ENCODE results near the gene LRRC63. TPM values are rescaled to one million over a fixed set of nuclear protein-coding genes. Genes with fewer than 3 reads are reported as not detected.

The LRRC63 gene
- total RNA-seq, 1 experiment from 2014 or later = not detected

DNA sequence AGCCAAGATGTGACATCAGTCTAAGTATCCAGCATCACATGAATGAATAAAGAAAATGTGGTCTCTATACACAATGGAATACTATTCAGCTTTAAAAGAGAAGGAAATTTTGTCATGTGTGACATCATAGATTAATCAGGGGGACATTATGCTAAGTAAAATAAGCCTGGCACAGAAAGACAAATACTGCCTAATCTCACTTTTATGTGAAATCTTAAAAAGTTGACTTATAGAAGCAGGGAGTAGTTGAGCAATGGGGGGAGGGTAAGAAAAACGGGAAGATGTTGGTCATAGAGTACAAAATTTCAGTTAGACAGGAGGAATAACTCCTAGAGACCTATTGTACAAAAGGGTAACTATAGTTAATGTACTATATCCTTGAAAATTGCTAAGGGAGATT, 19.3 kb upstream of the LRRC63 start:
- no peaks in the 10 kb centered on the region for H3K9me3 ChIP-seq (ENCODE audit: control insufficient read depth in 1 of 2, insufficient read depth in 1 of 2, low read depth in 1 of 2, low read length in 2 of 2)
- H3K4me2 ChIP-seq (ENCODE audit: low read length) = no peak overlapping the region
- no peaks in the 10 kb centered on the region for H3K36me3 ChIP-seq (ENCODE audit: control insufficient read depth in 1 of 2, insufficient read depth in 2 of 2, low read length in 2 of 2)
- H4K20me1 ChIP-seq (ENCODE audit: insufficient read depth) = no peaks in the 10 kb centered on the region
- no peak overlapping the region for H2AFZ ChIP-seq (ENCODE audit: low read depth, low read length, poor library complexity, severe bottlenecking)
- H3K27ac ChIP-seq (ENCODE audit: low read depth, low read length) = no peak overlapping the region
- no peak overlapping the region for H3K4me3 ChIP-seq (replicated peaks in 1 of 2; ENCODE audit: low read depth in 1 of 2, low read length in 2 of 2)
- intact Hi-C loops (cut with micrococcal nuclease) = no loop called here
- 0 out of 2 replicates have a peak, but pooled peaks cover 4% of the 10 kb centered on the region for H3K9me2 ChIP-seq (ENCODE audit: insufficient read depth)
- DNase-seq (ENCODE audit: low read depth, low spot score) = no peak
- ATAC-seq = no peak
- no TSS peak for BruUV-seq (replicated peaks)
- no peaks in the 10 kb centered on the region for H3K4me1 ChIP-seq (ENCODE audit: control insufficient read depth in 1 of 2, insufficient read depth in 2 of 2, low read length in 2 of 2)
- TF ChIP-seq, protein P1, sequence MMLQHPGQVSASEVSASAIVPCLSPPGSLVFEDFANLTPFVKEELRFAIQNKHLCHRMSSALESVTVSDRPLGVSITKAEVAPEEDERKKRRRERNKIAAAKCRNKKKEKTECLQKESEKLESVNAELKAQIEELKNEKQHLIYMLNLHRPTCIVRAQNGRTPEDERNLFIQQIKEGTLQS (IDR thresholded peaks at IDR 0.05) = no peak
- TF ChIP-seq SP1 (IDR thresholded peaks at IDR 0.05; ENCODE audit: low read depth) (no peak), RAD21 (IDR thresholded peaks at IDR 0.05; ENCODE audit: low read depth) (no peak), CTCF (IDR thresholded peaks at IDR 0.05 in 2 of 3, conservative IDR thresholded peaks at IDR 0.05 in 1 of 3; ENCODE audit: borderline replicate concordance in 1 of 3, insufficient read depth in 1 of 3, low read depth in 2 of 3, low read length in 2 of 3) (no peak), ZNF274 (IDR thresholded peaks at IDR 0.05; ENCODE audit: low read depth, low read length) (no peak), POLR2A (IDR thresholded peaks at IDR 0.05; ENCODE audit: borderline replicate concordance, extremely low read depth, insufficient read depth, insufficient read length) (no peak), CBX3 (IDR thresholded peaks at IDR 0.05; ENCODE audit: low read depth) (no peak), MAX (IDR thresholded peaks at IDR 0.05) (no peak)
- TF ChIP-seq, protein P2, sequence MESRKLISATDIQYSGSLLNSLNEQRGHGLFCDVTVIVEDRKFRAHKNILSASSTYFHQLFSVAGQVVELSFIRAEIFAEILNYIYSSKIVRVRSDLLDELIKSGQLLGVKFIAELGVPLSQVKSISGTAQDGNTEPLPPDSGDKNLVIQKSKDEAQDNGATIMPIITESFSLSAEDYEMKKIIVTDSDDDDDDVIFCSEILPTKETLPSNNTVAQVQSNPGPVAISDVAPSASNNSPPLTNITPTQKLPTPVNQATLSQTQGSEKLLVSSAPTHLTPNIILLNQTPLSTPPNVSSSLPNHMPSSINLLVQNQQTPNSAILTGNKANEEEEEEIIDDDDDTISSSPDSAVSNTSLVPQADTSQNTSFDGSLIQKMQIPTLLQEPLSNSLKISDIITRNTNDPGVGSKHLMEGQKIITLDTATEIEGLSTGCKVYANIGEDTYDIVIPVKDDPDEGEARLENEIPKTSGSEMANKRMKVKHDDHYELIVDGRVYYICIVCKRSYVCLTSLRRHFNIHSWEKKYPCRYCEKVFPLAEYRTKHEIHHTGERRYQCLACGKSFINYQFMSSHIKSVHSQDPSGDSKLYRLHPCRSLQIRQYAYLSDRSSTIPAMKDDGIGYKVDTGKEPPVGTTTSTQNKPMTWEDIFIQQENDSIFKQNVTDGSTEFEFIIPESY (IDR thresholded peaks at IDR 0.05; ENCODE audit: extremely low read depth, insufficient replicate concordance, low read length) = no peak
- H3K9ac ChIP-seq (ENCODE audit: low read length) = no peak overlapping the region
- H3K79me2 ChIP-seq (ENCODE audit: insufficient read depth, low read length) = no peaks in the 10 kb centered on the region
- ChIA-PET RAD21 (ENCODE audit: low non-redundant PET in 1 of 2, low total read pairs in 2 of 2, uncharacterized antibody in 2 of 2, unreplicated experiment in 2 of 2) (no interaction called here), POLR2A (interaction anchor here (0.6 kb wide), 1 partner anchor 385 kb away, joined by 3 read pairs; no protein-coding TSS in a partner anchor), CTCF (no interaction called here)
- H3K27me3 ChIP-seq (ENCODE audit: insufficient read depth, low read length) = no peaks in the 10 kb centered on the region

All from HCT116 (cell line).